CD4-positive, alpha-beta T cell (primary cell): Measurements from ENCODE around the gene ZNF281. TPM values are rescaled to one million over a fixed set of nuclear protein-coding genes. Genes with fewer than 3 reads are reported as not detected.

Source experiments
- ATAC-seq: fragments of 200-7000 bp; cut with Tn5 transposase; one replicate; pipeline ENCODE4 v1.10.0; 2022; ENCODE audit warnings: mild to moderate bottlenecking; ENCODE audit not compliant: poor library complexity
- CTCF ChIA-PET: fragments of 350-600 bp; sonication (Branson Sonifier 250); formaldehyde crosslinking; loops from one replicate; lab custom pipeline; 2021; ENCODE audit warnings: antibody characterized with exemption, inconsistent platforms; lab: Charles Lee
- POLR2A ChIA-PET: fragments of 350-600 bp; sonication (Branson Sonifier 250); formaldehyde crosslinking; loops from one replicate; lab custom pipeline; 2021; ENCODE audit warnings: antibody characterized with exemption, inconsistent platforms; lab: Charles Lee
- DNase-seq, 14 experiments: peaks; one replicate each; pipeline ENCODE4 v3.0.0-alpha.2; 2013 to 2020; ENCODE audit warnings: mixed read lengths in 2 of 14
- H3K27ac ChIP-seq, 2 donors: one replicate each; pipeline versions ENCODE4 v1.5.1 to v1.7.0; 2013; ENCODE audit warnings: low read length in 2 of 2, low read depth in 1 of 2, mild to moderate bottlenecking in 1 of 2
- H3K27me3 ChIP-seq, 2 experiments: 1 replicate in 1 of 2; 2 replicates in 1 of 2; pipeline versions ENCODE4 v1.6.1 to v1.7.0; 2013; ENCODE audit warnings: low read length in 2 of 2, control low read depth in 1 of 2, mild to moderate bottlenecking in 1 of 2, moderate library complexity in 1 of 2; ENCODE audit not compliant: insufficient read depth in 2 of 2, control insufficient read depth in 1 of 2
- H3K36me3 ChIP-seq: one replicate; pipeline ENCODE4 v1.6.1; 2013; ENCODE audit warnings: low read length, control low read depth; ENCODE audit not compliant: insufficient read depth
- H3K4me1 ChIP-seq: one replicate; pipeline ENCODE4 v1.6.1; 2013; ENCODE audit warnings: low read length, control low read depth; ENCODE audit not compliant: insufficient read depth
- H3K4me3 ChIP-seq: one replicate; pipeline ENCODE4 v1.5.1; 2013; ENCODE audit warnings: mild to moderate bottlenecking, low read length, moderate library complexity
- H3K9me3 ChIP-seq, 2 experiments: 1 replicate in 1 of 2; 2 replicates in 1 of 2; pipeline versions ENCODE4 v1.6.1 to v1.7.0; 2013; ENCODE audit warnings: low read length in 2 of 2, mild to moderate bottlenecking in 2 of 2, control low read depth in 1 of 2, moderate library complexity in 1 of 2; ENCODE audit not compliant: control insufficient read depth in 1 of 2, insufficient read depth in 1 of 2
- H3K27ac Mint-ChIP-seq: one replicate; pipeline ENCODE4 v1.8.0; 2020; ENCODE audit warnings: mixed read lengths
- H3K27me3 Mint-ChIP-seq: one replicate; pipeline ENCODE4 v1.8.0; 2021; ENCODE audit warnings: mixed read lengths
- H3K36me3 Mint-ChIP-seq: one replicate; pipeline ENCODE4 v1.8.0; 2021; ENCODE audit warnings: low read depth, mixed read lengths
- H3K4me1 Mint-ChIP-seq: one replicate; pipeline ENCODE4 v1.8.0; 2021; ENCODE audit warnings: low read depth, mixed read lengths
- H3K4me3 Mint-ChIP-seq: one replicate; pipeline ENCODE4 v1.8.0; 2020; ENCODE audit warnings: mild to moderate bottlenecking, mixed read lengths
- H3K9me3 Mint-ChIP-seq: one replicate; pipeline ENCODE4 v1.8.0; 2020; ENCODE audit warnings: mixed read lengths
- CTCF ChIP-seq: fragments of 200-600 bp; IDR thresholded peaks from one replicate; pipeline ENCODE4 v1.8.0; 2022; ENCODE audit warnings: antibody characterized with exemption, mild to moderate bottlenecking
- intact Hi-C, 2 experiments: fragments of 100-400 bp; cut with DNase I in 1 of 2; cut with micrococcal nuclease in 1 of 2; formaldehyde crosslinking; loops; one replicate each; pipeline versions ENCODE4 v1.15.1 to v1.9.0; 2023 to 2025; cut with DNase I, micrococcal nuclease
- total RNA-seq, 174 experiments: library from RNA in 2 of 174; stranded (reverse) in 2 of 174; gene quantifications; one replicate each; pipeline ENCODE4 v1.2.3 and lab custom pipeline; 2021 to 2026

The ZNF281 gene
- total RNA-seq, 2 experiments from 2014 or later, result 27.6 to 29.3 TPM

DNA sequence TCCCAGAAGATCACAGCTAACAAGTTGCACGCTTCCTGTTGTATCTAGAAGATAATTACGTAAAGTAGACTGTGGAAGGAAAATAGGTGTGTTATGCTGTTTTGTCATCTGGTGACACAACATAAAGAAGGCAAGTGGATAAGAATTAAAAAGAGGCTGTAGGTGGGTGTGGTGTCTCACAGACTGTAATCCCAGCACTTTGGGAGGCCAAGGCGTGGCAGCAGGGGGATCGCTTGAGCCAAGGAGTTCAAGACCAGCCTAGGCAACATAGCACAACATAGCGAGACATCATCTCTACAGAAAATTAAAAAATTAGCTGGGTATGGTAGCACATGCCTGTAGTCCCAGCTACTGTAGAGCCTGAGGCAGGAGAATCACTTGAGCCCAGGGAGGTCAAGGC, 17.9 kb upstream of the ZNF281 start:
- Histone ChIP-seq H3K27ac (no peak overlapping the region), H3K27me3 (no peaks in the 10 kb centered on the region), H3K4me1 (no peaks in the 10 kb centered on the region), H3K36me3 (no peaks in the 10 kb centered on the region), H3K4me3 (no peak overlapping the region), H3K9me3 (no peaks in the 10 kb centered on the region)
- DNase-seq (no peak), ATAC-seq (no peak)
- Mint-ChIP-seq H3K27ac (no peak overlapping the region), H3K4me1 (no peaks in the 10 kb centered on the region), H3K27me3 (no peaks in the 10 kb centered on the region), H3K36me3 (no peaks in the 10 kb centered on the region), H3K9me3 (no peaks in the 10 kb centered on the region), H3K4me3 (no peak overlapping the region)
- no peak for TF ChIP-seq CTCF
- POLR2A ChIA-PET, result no interaction called here
- intact Hi-C loops, result no loop called here
- CTCF ChIA-PET, result no interaction called here

GRCh38 chr1:200426196-200426595, 16.4 kb upstream of the ZNF281 start:
- Mint-ChIP-seq H3K36me3 (no peaks in the 10 kb centered on the region), H3K4me1 (no peaks in the 10 kb centered on the region), H3K9me3 (no peaks in the 10 kb centered on the region), H3K27ac (no peak overlapping the region), H3K27me3 (no peaks in the 10 kb centered on the region), H3K4me3 (no peak overlapping the region)
- Histone ChIP-seq H3K36me3 (no peaks in the 10 kb centered on the region), H3K9me3 (no peaks in the 10 kb centered on the region), H3K27me3 (no peaks in the 10 kb centered on the region), H3K4me1 (no peaks in the 10 kb centered on the region), H3K27ac (no peak overlapping the region), H3K4me3 (no peak overlapping the region)
- POLR2A ChIA-PET, result no interaction called here
- no peak for TF ChIP-seq CTCF
- CTCF ChIA-PET, result no interaction called here
- intact Hi-C loops, result no loop called here
- DNase-seq (no peak), ATAC-seq (no peak)

DNA sequence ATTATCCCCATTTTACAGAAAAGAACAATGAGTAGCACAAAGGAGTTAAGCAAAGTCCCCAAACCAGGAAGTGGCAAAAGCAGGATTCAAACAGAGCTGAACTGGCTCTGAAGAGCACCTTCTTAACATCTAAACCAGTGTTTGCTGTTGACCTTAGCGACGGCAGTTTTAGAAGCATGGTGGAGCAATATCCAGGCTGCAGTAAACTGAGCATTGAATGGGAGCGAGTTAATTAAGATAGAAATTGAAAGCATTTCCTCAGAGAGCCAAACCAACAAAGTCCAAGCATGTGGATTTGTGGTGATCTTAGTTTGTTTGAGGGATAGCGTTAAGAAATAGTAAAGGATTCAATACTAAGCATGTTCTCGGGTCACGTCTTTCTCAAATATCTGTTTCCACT, 13.4 kb upstream of the ZNF281 start:
- H3K4me1 Mint-ChIP-seq, result no peaks in the 10 kb centered on the region
- no peak for TF ChIP-seq CTCF
- H3K4me3 Mint-ChIP-seq, result no peak overlapping the region
- Histone ChIP-seq H3K36me3 (no peaks in the 10 kb centered on the region), H3K27me3 (no peaks in the 10 kb centered on the region), H3K9me3 (no peaks in the 10 kb centered on the region), H3K4me1 (no peaks in the 10 kb centered on the region), H3K27ac (no peak overlapping the region), H3K4me3 (no peak overlapping the region)
- no peaks in the 10 kb centered on the region for H3K27me3 Mint-ChIP-seq
- intact Hi-C loops, result no loop called here
- no peak overlapping the region for H3K27ac Mint-ChIP-seq
- ChIA-PET CTCF (no interaction called here), POLR2A (no interaction called here)
- no peak for DNase-seq
- no peaks in the 10 kb centered on the region for H3K36me3 Mint-ChIP-seq
- ATAC-seq, result no peak
- no peaks in the 10 kb centered on the region for H3K9me3 Mint-ChIP-seq
